Activated effector memory CD4-positive, alpha-beta T cell treated with anti-CD3 and anti-CD28 coated beads, Interleukin-2, amount 50 U/mL, for 16 hours (primary cell): ENCODE results near the gene KIF5A.
"Not testable (repeated sequence)": the region's sequence is repeated elsewhere in the genome, so short reads cannot be mapped to it uniquely, and the experiment has no call there.

Experiments used
- DNase-seq: peaks from one replicate; pipeline ENCODE4 v3.0.0-alpha.2; 2020

KIF5A gene

GRCh38 chr12:57609781-57610553 is 60.1 kb downstream of the KIF5A start:
- no peak for DNase-seq

- DNase-seq = no peak
Measured at GRCh38 chr12:57610554-57611107, 60.8 kb downstream of the KIF5A start.

GRCh38 chr12:57611108-57611826 is 61.4 kb downstream of the KIF5A start, which contains the start of gene ARHGEF25:
ARHGEF25 (plus strand) TSS chr12:57611435; CDS start chr12:57611895, 460 bp downstream.
- DNase-seq = peak; percentile 79

GRCh38 chr12:57611827-57612710 is 62.2 kb downstream of the KIF5A start:
- peak; percentile 47 for DNase-seq

- DNase-seq = peak; percentile 42
Measured at GRCh38 chr12:57612711-57613426, 63.0 kb downstream of the KIF5A start.

- DNase-seq = peak; percentile 46
Measured at GRCh38 chr12:57613427-57614109, 63.7 kb downstream of the KIF5A start.

GRCh38 chr12:57614178-57614947 is 64.5 kb downstream of the KIF5A start:
- peak; percentile 58 for DNase-seq

GRCh38 chr12:57614948-57615500 is 65.2 kb downstream of the KIF5A start:
- DNase-seq = peak; percentile 27

GRCh38 chr12:57615637-57616036 is 65.8 kb downstream of the KIF5A start:
- DNase-seq = peak; percentile 41

- DNase-seq = no peak
Measured at GRCh38 chr12:57616383-57617101, 66.7 kb downstream of the KIF5A start.

- no peak for DNase-seq
Measured at GRCh38 chr12:57617942-57618341, 68.1 kb downstream of the KIF5A start.

GRCh38 chr12:57618431-57618830 is 68.6 kb downstream of the KIF5A start:
- not testable (repeated sequence) for DNase-seq

- no peak for DNase-seq
Measured at GRCh38 chr12:57618966-57619433, 69.2 kb downstream of the KIF5A start.

- no peak for DNase-seq
Measured at GRCh38 chr12:57619434-57620244, 69.8 kb downstream of the KIF5A start.

- DNase-seq = no peak
Measured at GRCh38 chr12:57620245-57620935, 70.5 kb downstream of the KIF5A start.

- DNase-seq = no peak
Measured at GRCh38 chr12:57620936-57621496, 71.2 kb downstream of the KIF5A start.

GRCh38 chr12:57621497-57622292 is 71.9 kb downstream of the KIF5A start:
- peak; percentile 84 for DNase-seq
